Right hindlimb (tissue), 1 donor: ENCODE data around the gene EXD3.

ENCODE experiments used
- DNase-seq: peaks from one replicate; pipeline ENCODE4 v3.0.0-alpha.2; 2018

The EXD3 gene

DNA sequence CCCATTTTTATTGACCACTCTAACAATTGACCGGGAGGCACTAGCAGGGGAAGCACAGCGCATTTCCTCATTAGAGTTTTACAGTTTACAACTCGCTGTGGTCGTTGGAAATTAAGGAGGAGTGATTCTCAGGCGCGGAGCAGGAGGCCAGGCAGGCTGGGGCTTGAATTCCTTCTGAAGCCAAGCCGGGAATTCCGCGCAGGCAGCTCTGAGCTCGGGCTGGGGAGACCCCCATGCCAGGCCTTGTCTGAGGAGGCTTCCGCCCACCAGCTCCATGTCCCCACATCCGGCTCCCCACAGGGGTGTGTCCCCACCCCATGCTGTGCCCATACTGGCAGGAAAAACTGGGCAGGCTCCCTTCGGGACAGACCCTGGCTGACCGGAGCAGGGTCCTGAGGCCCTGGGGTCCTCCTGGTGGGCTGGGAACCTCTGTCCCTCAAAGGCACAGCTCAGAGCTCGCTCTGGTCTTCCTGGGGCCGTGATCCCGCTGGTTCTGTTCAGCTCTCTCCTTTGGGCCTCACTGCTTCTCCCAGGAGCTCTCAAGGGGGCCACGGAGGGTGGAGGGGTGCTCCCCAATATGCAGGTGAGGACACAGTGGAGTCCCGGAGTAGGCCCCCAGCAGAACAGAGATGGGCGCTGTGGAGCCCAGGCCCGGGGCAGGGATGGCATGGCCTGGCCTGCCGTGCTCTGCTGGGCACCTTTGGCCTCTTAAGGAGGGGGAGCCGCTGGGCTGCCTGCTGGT, 119.6 kb downstream of the EXD3 start:
- peak; percentile 43 for DNase-seq

- no peak for DNase-seq
Measured at GRCh38 chr9:137302449-137303150, 120.4 kb downstream of the EXD3 start.

DNA sequence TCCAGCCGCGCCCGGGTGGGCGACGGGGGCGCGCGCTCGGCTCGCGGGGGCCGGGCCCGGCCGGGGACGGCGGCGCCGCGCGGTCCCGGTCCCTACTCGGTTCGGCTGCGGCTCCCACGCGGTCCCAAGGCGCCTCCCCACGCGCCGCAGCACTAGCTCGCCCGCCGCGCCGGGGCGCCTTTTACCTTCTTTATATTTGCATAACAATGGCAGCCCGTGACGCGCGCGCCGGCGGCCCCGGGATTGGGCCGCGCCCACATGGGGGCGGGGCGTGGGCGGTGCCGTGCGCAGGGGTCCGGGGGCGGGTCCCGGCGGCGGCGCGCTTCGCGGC, 120.9 kb downstream of the EXD3 start, which contains the start of gene NRARP:
Gene NRARP, minus strand, starts transcription at position 154 of the 331 bp plus-strand sequence. CDS start 343 bp downstream, outside the sequence.
- DNase-seq, result peak; percentile 88

DNA sequence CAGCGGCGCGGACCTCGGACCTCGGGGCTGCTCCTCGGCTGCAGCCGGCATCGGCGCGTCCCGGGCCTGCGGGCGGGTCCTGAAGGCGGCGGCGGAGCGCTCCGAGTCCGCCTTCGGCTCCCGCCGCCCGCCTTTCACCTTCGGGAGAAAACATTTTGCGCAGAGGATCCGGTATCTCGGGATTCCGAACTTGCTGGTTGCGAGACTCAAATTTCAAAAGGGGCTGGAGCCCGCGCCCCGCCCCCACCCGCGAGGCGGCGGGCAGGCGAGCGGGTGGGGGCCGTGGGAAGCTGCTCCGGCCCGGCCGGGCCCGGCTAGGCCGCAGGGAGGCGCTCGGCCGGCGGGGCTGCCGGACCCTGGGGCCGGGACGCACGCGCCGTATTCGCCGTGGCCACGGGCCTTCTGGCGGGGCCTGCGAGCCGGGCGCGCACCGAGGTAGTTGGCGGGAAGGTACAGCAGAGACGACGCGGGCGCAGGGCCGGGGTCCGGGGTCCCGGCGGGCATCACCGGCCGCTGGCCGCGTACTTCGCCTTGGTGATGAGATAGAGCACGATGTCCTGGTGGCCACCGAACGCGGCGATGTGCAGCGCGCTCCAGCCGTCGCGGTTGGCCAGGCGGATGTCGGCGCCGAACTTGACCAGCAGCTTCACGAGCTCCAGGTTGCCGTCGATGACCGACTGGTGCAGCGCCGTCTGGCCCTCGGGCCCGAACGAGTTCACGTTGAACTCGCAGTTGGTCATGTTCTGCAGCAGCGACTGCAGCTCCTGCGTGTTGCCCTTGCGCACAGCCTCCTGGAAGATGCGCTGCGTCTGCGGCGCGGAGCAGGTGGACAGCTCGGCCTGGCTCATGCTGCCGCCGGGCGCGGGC, 121.6 kb downstream of the EXD3 start:
- peak; percentile 63 for DNase-seq

- DNase-seq, result peak; percentile 61
Measured at GRCh38 chr9:137300567-137301080, 122.3 kb downstream of the EXD3 start.

- DNase-seq, result no peak
Measured at GRCh38 chr9:137299938-137300337, 123.0 kb downstream of the EXD3 start.

- DNase-seq, result no peak
Measured at GRCh38 chr9:137299203-137299565, 123.8 kb downstream of the EXD3 start.

DNA sequence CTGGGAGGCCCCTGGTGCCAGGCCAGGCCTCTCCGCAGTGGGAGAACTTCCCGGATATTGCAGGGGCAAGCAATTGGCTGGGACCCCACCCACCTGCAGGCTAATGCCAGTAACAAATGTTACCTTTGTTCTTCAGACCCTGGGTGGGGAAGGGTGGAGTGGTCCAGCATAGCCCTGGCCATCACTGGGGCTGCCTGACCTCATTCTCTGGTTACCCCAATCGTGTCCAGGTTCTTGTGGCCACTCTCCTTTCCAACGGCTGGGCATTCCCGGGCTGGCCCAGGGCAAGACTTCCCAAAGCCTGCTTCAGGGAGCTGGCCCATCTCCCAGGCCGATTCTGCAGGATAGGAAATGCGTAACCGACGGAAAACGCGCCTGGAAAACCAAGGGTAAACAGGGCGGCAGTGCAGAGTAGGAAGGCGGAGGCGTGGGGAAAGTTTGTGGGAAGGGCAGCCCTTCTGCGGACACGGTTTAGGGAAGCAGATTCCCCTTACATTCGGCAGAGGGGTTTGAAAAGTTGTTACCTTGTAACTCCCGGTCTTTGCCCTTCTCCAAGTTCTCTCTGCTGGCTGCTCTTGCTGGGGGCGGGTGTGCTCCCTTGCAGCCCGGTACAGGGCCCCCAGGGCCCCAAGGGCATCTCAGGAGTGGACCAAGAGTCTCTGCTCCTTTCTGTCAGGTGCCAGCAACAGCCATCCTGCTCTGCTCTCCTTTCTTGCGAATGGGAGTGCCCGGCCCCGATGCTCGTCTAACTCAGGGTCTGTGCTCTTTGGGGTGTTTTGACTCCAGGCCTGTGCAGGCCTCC, 124.4 kb downstream of the EXD3 start:
- DNase-seq, result no peak

DNA sequence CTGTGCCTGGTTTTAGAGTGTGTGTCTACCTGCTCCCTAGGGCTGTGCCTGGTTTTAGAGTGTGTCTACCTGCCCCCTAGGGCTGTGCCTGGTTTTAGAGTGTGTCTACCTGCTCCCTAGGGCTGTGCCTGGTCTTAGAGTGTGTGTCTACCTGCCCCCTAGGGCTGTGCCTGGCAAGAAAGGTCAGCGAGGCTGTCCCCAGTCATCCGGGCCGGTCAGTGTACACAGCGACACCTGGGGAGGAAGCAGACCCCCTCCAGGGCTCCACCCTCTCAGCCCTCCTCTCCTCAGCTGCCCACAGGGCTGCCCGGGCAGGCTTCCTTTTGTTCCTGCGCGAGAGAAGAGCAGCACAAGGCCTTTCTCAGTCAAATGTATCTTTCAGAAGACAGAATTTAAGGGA, 125.0 kb downstream of the EXD3 start:
- no peak for DNase-seq

DNA sequence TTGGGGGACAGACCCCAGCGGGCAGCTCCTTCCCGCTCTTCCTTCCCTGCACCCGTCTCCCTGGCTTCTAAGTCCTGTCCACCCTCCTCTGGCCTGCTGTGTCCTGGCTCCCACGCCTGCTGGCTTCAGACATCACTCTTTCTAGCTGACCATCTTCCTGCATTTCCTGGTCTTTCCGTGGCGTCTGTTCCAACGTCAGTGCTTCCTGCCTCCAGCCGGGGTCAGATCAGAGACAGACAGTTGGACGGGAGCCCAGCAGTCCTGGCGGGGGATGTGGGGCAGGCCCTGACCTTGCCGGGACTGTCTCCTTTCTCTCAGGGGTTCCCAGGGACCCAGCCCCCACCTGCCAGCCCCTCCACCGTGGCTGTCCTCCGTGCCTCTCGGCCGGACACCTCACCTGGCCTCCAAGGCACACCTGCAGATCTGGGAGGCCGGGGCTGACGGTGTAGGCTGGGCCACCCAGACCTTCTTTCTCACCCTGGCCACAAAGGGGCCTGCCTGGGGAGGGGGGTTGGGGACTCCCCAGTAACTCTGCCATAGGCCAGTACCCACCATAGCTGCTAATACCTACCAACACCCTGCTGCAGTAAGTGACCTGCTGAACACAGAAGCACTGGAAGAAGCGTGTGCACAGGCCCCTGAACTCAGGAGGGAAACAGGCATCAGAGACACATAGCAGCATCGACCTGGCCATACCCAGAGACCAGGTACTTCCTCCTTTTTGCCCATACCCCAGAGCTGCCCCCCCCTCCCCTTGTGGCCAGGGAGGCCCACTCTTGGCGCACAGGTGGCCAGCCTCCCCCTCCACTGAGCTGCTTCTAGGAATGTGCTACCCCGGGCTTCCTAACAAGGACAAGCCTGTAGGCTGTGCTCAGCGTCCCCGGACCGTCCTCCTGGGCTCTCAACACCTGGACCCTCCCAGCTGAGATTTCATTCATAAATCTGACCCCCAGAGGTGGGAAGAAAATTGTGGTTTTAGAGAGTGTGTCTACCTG, 126.0 kb downstream of the EXD3 start:
- peak; percentile 54 for DNase-seq

- DNase-seq, result peak; percentile 34
Measured at GRCh38 chr9:137295849-137296669, 126.9 kb downstream of the EXD3 start.

DNA sequence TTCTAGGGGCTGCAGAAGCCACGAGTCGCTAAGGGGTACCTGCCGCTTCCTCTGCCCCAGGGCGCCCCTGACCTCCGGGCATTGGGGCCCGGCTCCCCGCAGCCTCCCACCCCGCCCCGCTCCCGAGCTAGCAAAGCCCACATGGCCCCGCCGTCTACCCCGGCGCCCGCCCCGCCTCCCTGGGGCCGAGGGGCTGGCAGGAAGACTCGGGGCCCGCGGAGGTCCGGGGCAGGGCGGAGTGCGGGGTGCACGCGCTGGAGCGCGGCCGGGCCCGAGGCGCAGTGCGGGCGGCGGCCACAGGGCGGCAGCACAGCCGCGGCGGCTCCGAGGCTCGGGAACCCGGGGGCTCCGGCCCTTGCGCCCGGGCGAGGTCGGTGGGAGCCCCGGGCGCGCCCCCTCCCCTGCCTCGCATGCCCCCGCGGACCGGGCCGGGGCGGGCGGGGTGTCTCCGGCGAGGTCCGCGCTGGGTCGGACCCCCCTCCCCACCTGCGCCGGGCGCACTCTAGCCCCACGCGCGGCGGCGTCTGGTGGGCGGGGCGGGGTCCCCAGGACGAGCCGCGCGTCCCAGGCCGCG, 127.6 kb downstream of the EXD3 start:
- DNase-seq, result peak; percentile 34

DNA sequence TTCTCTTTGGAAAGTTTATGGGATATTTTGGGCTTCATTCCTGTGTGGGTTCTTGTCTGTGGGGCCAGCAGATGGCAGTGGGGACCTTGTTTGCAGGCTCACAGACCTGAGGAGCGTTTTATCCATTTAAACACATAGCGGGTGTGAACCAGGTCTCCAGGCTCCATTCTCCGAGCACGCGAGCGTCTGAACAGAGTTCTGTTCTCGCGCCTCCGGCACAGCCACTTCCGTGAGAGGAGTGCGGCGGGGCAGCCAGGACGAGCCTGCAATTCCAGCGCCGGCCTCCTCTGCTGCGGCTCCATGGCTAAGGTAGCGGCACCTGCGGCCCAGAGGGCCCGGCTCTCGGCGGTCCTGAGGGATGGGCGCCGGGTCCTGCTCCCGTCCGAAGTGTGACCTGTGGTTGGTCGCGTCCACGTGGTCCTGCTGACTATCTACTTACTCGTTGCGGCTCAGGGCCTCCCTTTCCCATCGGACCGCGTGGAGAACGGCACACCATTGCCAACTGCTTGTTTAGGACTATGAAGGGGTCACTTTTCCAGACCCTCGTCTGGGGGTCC, 128.2 kb downstream of the EXD3 start:
- peak; percentile 24 for DNase-seq

GRCh38 chr9:137294091-137294680, 128.8 kb downstream of the EXD3 start:
- peak; percentile 20 for DNase-seq

- DNase-seq, result no peak
Measured at GRCh38 chr9:137293482-137294090, 129.4 kb downstream of the EXD3 start.

DNA sequence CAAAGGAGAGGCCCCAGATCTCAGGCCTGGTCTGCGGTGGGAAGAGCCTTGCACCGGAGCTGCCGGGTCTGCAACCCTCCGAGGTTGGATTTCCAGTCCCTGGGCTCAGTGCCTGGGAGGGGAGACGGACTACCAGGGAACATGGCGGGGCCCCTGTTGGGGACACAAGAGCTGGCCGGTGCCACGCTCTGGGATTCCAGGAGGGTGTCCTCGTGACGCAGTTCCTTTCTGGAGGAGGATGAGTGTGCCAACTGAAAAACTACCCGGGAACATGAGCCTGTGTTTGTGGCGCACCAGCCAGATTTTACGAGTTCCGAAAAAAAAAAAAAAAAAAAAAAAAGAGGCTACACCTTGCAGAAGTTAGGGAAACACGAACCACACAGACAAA, 129.9 kb downstream of the EXD3 start:
- DNase-seq, result no peak

- no peak for DNase-seq
Measured at GRCh38 chr9:137286975-137287383, 136.0 kb downstream of the EXD3 start.

GRCh38 chr9:137281345-137282116, 141.4 kb downstream of the EXD3 start:
- DNase-seq, result peak; percentile 33
